ENCODE measurements around the gene FDX2. TPM values are rescaled to one million over a fixed set of nuclear protein-coding genes. Genes with fewer than 3 reads are reported as not detected.
A peak's percentile ranks its signal among the peaks of the same experiment; 100 is the strongest.

Gene FDX2
- total RNA-seq, 1 experiment from 2014 or later: 25.2 TPM

GRCh38 chr19:10309423-10309822 is 6.4 kb downstream of the FDX2 start, which contains the start of gene ZGLP1:
Gene ZGLP1, minus strand, starts transcription at chr19:10309815.
- in situ Hi-C loops (cut with HindIII; ENCODE audit: low sequenced_read_pairs): no loop called here
- DNase-seq (ENCODE audit: low spot score): no peak

GRCh38 chr19:10306327-10306726 is 9.5 kb downstream of the FDX2 start:
- DNase-seq (ENCODE audit: low spot score): no peak
- in situ Hi-C loops (cut with HindIII; ENCODE audit: low sequenced_read_pairs): no loop called here

- DNase-seq (ENCODE audit: low spot score): no peak
- in situ Hi-C loops (cut with HindIII; ENCODE audit: low sequenced_read_pairs): no loop called here
These were observed 10.5 kb downstream of the FDX2 start for GRCh38 chr19:10305139-10305806.

GRCh38 chr19:10299545-10300458 is 16.0 kb downstream of the FDX2 start:
- in situ Hi-C loops (cut with HindIII; ENCODE audit: low sequenced_read_pairs): no loop called here
- no peak for DNase-seq (ENCODE audit: low spot score)

GRCh38 chr19:10295847-10296591 is 19.8 kb downstream of the FDX2 start:
- in situ Hi-C loops (cut with HindIII; ENCODE audit: low sequenced_read_pairs): no loop called here
- no peak for DNase-seq (ENCODE audit: low spot score)

GRCh38 chr19:10295305-10295846 is 20.4 kb downstream of the FDX2 start:
- no peak for DNase-seq (ENCODE audit: low spot score)
- in situ Hi-C loops (cut with HindIII; ENCODE audit: low sequenced_read_pairs): no loop called here

GRCh38 chr19:10294368-10294697 is 21.5 kb downstream of the FDX2 start:
- in situ Hi-C loops (cut with HindIII; ENCODE audit: low sequenced_read_pairs): no loop called here
- DNase-seq (ENCODE audit: low spot score): no peak

DNA sequence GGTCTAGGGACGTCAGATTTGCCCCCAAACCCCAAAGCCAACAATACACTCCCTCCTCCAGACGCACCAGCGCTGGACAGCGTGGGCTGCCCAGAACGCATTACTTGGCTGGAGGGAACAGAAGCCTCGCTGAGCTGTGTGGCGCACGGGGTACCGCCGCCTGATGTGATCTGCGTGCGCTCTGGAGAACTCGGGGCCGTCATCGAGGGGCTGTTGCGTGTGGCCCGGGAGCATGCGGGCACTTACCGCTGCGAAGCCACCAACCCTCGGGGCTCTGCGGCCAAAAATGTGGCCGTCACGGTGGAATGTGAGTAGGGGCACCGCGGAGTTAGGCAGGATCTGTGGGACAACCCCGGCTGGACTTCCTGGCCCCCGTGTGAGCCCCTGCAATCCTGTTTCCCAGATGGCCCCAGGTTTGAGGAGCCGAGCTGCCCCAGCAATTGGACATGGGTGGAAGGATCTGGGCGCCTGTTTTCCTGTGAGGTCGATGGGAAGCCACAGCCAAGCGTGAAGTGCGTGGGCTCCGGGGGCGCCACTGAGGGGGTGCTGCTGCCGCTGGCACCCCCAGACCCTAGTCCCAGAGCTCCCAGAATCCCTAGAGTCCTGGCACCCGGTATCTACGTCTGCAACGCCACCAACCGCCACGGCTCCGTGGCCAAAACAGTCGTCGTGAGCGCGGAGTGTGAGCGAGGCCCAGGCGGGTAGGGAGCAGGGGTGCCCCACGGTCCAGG is 22.0 kb downstream of the FDX2 start:
- DNase-seq (ENCODE audit: low spot score): no peak
- in situ Hi-C loops (cut with HindIII; ENCODE audit: low sequenced_read_pairs): no loop called here

GRCh38 chr19:10292789-10293636 is 22.8 kb downstream of the FDX2 start:
- in situ Hi-C loops (cut with HindIII; ENCODE audit: low sequenced_read_pairs): no loop called here
- DNase-seq (ENCODE audit: low spot score): no peak

GRCh38 chr19:10292206-10292788 is 23.5 kb downstream of the FDX2 start:
- DNase-seq (ENCODE audit: low spot score): no peak
- in situ Hi-C loops (cut with HindIII; ENCODE audit: low sequenced_read_pairs): no loop called here

- in situ Hi-C loops (cut with HindIII; ENCODE audit: low sequenced_read_pairs): no loop called here
- no peak for DNase-seq (ENCODE audit: low spot score)
These were observed 24.1 kb downstream of the FDX2 start for GRCh38 chr19:10291554-10292205.

GRCh38 chr19:10290876-10291553 is 24.8 kb downstream of the FDX2 start:
- DNase-seq (ENCODE audit: low spot score): no peak
- in situ Hi-C loops (cut with HindIII; ENCODE audit: low sequenced_read_pairs): no loop called here

GRCh38 chr19:10290357-10290875 is 25.4 kb downstream of the FDX2 start:
- in situ Hi-C loops (cut with HindIII; ENCODE audit: low sequenced_read_pairs): no loop called here
- DNase-seq (ENCODE audit: low spot score): no peak

DNA sequence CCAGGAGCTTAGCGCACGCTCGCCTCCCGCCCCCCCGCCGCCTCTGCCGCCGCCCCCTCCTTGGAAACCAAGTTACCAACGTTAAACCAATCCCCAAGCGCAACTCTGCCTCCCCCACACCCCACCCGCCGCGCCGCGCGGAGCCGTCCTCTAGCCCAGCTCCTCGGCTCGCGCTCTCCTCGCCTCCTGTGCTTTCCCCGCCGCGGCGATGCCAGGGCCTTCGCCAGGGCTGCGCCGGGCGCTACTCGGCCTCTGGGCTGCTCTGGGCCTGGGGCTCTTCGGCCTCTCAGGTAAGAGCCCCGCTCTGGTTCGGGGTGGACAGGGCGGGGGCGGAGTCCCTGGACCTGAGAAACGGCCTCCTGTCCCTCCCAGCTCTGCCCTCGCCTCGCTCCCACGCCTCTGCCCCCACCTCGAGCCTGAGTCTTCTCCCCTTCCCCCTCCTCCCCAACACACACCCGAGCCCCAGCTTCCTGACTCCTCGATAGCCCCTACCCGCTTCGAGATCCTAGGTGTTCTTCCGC is 25.9 kb downstream of the FDX2 start, which contains the start of gene ICAM5:
ICAM5 (plus strand) TSS at position 117 of the 521 bp plus-strand sequence; CDS start at position 209, 92 bp downstream.
- in situ Hi-C loops (cut with HindIII; ENCODE audit: low sequenced_read_pairs): no loop called here
- no peak for DNase-seq (ENCODE audit: low spot score)

DNA sequence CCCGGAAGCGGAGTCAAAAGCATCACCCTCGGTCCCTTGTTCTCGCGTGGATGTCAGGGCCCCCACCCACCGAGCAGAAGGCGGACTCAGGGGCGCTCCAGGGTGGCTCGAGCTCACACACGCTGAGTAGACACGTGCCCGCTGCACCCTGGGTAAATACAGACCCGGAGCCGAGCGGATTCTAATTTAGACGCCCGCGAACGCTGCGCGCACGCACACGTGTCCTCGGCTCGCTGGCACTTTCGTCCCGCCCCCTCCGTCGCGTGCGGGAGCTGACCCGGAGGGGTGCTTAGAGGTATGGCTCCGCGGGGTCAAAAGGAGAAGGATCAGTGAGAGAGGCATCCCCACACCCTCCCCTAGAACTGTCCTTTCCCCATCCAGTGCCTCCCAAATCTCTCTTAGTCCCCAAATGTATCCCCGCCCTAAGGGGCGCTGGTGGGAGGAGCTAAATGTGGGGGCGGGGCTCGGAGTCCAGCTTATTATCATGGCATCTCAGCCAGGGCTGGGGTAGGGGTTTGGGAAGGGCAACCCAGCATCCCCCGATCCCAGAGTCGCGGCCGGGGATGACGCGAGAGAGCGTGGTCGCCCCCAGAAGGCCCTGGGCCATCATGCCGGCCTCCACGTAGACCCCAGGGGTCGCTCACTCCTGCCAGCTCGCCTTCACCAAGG is 26.5 kb downstream of the FDX2 start:
- DNase-seq (ENCODE audit: low spot score): peak; percentile 43
- in situ Hi-C loops (cut with HindIII; ENCODE audit: low sequenced_read_pairs): no loop called here

Measured in G401 (cell line).